GM23338 (cell line): ENCODE data around the gene TM9SF4.

Source experiments
- CREB1 ChIP-seq: fragments of 250-450 bp; sonication (Bioruptor Pico); IDR thresholded peaks from 2 replicates; pipeline ENCODE4 v1.5.0; 2020; ENCODE audit warnings: low read depth, mild to moderate bottlenecking, moderate library complexity
- CTCF ChIP-seq, 2 experiments: fragments of 200-600 bp in 1 of 2; sonication (generic) in 1 of 2; conservative IDR thresholded peaks; 2 replicates each; pipeline versions ENCODE4 v1.5.1 to v1.6.1; 2016 to 2017; ENCODE audit warnings: antibody characterized with exemption in 2 of 2, low read depth in 2 of 2, mild to moderate bottlenecking in 2 of 2, moderate library complexity in 1 of 2
- EZH2 ChIP-seq: fragments of 200-600 bp; sonication (generic); IDR thresholded peaks from one replicate; pipeline ENCODE4 v1.8.0; 2017; ENCODE audit warnings: antibody characterized with exemption, mild to moderate bottlenecking, low read depth; ENCODE audit not compliant: unreplicated experiment
- EZH2phosphoT487 ChIP-seq: fragments of 200-600 bp; sonication (generic); IDR thresholded peaks from one replicate; pipeline ENCODE4 v1.8.1; 2018; ENCODE audit warnings: antibody characterized with exemption; ENCODE audit not compliant: unreplicated experiment
- JUNB ChIP-seq: IDR thresholded peaks from one replicate; pipeline ENCODE4 v1.6.1; 2016; ENCODE audit warnings: antibody characterized with exemption; ENCODE audit not compliant: unreplicated experiment
- NANOG ChIP-seq: IDR thresholded peaks from 2 replicates; pipeline ENCODE4 v1.6.1; 2016; ENCODE audit warnings: antibody characterized with exemption, borderline replicate concordance
- POLR2AphosphoS5 ChIP-seq: IDR thresholded peaks from 2 replicates; pipeline ENCODE4 v1.6.1; 2016; ENCODE audit warnings: antibody characterized with exemption, low read depth
- REST ChIP-seq: IDR thresholded peaks from one replicate; pipeline ENCODE4 v1.6.1; 2018; ENCODE audit warnings: antibody characterized with exemption; ENCODE audit not compliant: unreplicated experiment
- ZNF462 ChIP-seq: fragments of 250-450 bp; sonication (Bioruptor Pico); IDR thresholded peaks from 2 replicates; pipeline ENCODE4 v1.5.0; 2020; ENCODE audit warnings: mild to moderate bottlenecking, moderate library complexity

- no peak for TF ChIP-seq CTCF (conservative IDR thresholded peaks at IDR 0.05; ENCODE audit: low read depth in 2 of 2)
- no peak for TF ChIP-seq REST
- no peak for TF ChIP-seq EZH2
- TF ChIP-seq POLR2AphosphoS5: no peak
- no peak for TF ChIP-seq ZNF462 (CRISPR knock-in tag)
- TF ChIP-seq JUNB: no peak
- no peak for TF ChIP-seq EZH2phosphoT487
- no peak for TF ChIP-seq CREB1 (CRISPR knock-in tag)
- no peak for TF ChIP-seq NANOG
Measured at GRCh38 chr20:32119734-32120133, 10.2 kb downstream of the TM9SF4 start.
